Measurements from ENCODE around the gene IQCM. TPM values are rescaled to one million over a fixed set of nuclear protein-coding genes. Genes with fewer than 3 reads are reported as not detected.

The IQCM gene
- polyA plus RNA-seq, 2 of the 4 experiments (the other 2 are of a cell fraction): 0.05 TPM; not detected in 1

GRCh38 chr4:149794352-149794751, 21.3 kb downstream of the IQCM start:
- H3K9me3 ChIP-seq: no peaks in the 10 kb centered on the region
- no peak overlapping the region for H3K4me3 ChIP-seq
- no peak for ATAC-seq
- no peak overlapping the region for H3K27ac ChIP-seq
- ChIA-PET POLR2A (no interaction called here), CTCF (interaction anchor here (0.8 kb wide), 1 partner anchor 377 kb away, joined by 3 read pairs; no protein-coding TSS in a partner anchor)
- 30% methylated on average over 1 of the region's 1 CpG for WGBS (ENCODE audit: missing lambda C conversion rate)
- H3K4me2 ChIP-seq: no peak overlapping the region
- TF ChIP-seq ZNF302 (CRISPR knock-in tag; IDR thresholded peaks at IDR 0.05): no peak
- TF ChIP-seq USF2 (IDR thresholded peaks at IDR 0.05): no peak
- no peak for TF ChIP-seq CHD4 (IDR thresholded peaks at IDR 0.05; ENCODE audit: borderline replicate concordance)
- no peak for TF ChIP-seq REST (IDR thresholded peaks at IDR 0.05)
- TF ChIP-seq HEYL (CRISPR knock-in tag; IDR thresholded peaks at IDR 0.05): no peak
- no peak for TF ChIP-seq RNF2 (IDR thresholded peaks at IDR 0.05; ENCODE audit: borderline replicate concordance, low read depth)
- no peak for TF ChIP-seq ZFP36 (IDR thresholded peaks at IDR 0.05; ENCODE audit: borderline replicate concordance, partially characterized antibody)
- TF ChIP-seq CBX8 (IDR thresholded peaks at IDR 0.05): no peak
- TF ChIP-seq TFCP2L1 (CRISPR knock-in tag; IDR thresholded peaks at IDR 0.05): no peak
- TF ChIP-seq ZSCAN20 (CRISPR knock-in tag; IDR thresholded peaks at IDR 0.05): no peak
- no peak for TF ChIP-seq KDM1A (IDR thresholded peaks at IDR 0.05; ENCODE audit: low read depth)
- no peak for TF ChIP-seq HDAC2 (IDR thresholded peaks at IDR 0.05)
- TF ChIP-seq HMGXB4 (CRISPR knock-in tag; IDR thresholded peaks at IDR 0.05; ENCODE audit: borderline replicate concordance): no peak
- no peak for TF ChIP-seq HOXB13 (CRISPR knock-in tag; IDR thresholded peaks at IDR 0.05; ENCODE audit: low read depth)
- no peak for TF ChIP-seq BHLHE40 (IDR thresholded peaks at IDR 0.05; ENCODE audit: low read depth, low read length)
- no peak for TF ChIP-seq RARB (CRISPR knock-in tag; IDR thresholded peaks at IDR 0.05)
- TF ChIP-seq CHD2 (IDR thresholded peaks at IDR 0.05; ENCODE audit: low read length, partially characterized antibody): no peak
- TF ChIP-seq MAZ (IDR thresholded peaks at IDR 0.05; ENCODE audit: borderline replicate concordance, low read depth, low read length): no peak
- TF ChIP-seq FOSL2 (IDR thresholded peaks at IDR 0.05): no peak
- TF ChIP-seq FOSL2 (CRISPR knock-in tag; IDR thresholded peaks at IDR 0.05): no peak
- no peak for TF ChIP-seq RCOR1 (IDR thresholded peaks at IDR 0.05; ENCODE audit: low read depth, low read length)
- no peak for DNase-seq (ENCODE audit: low read depth in 1 of 2, low spot score in 1 of 2)
- FAIRE-seq: no peak
- no peaks in the 10 kb centered on the region for H3K4me1 ChIP-seq

GRCh38 chr4:149793459-149793858, 22.2 kb downstream of the IQCM start:
- ChIA-PET CTCF (no interaction called here), POLR2A (no interaction called here)
- ATAC-seq: no peak
- Histone ChIP-seq H3K4me1 (no peaks in the 10 kb centered on the region), H3K4me2 (no peak overlapping the region), H3K4me3 (no peak overlapping the region), H3K9me3 (no peaks in the 10 kb centered on the region), H3K27ac (no peak overlapping the region)
- no peak for DNase-seq (ENCODE audit: low read depth in 1 of 2, low spot score in 1 of 2)
- no peak for FAIRE-seq
- TF ChIP-seq JUN (IDR thresholded peaks at IDR 0.05) (no peak), KDM5A (IDR thresholded peaks at IDR 0.05) (no peak), TP53 (CRISPR knock-in tag; IDR thresholded peaks at IDR 0.05) (no peak), MYC (IDR thresholded peaks at IDR 0.05; ENCODE audit: borderline replicate concordance, low read length) (no peak), HOXB13 (CRISPR knock-in tag; IDR thresholded peaks at IDR 0.05; ENCODE audit: low read depth) (no peak), MAFK (IDR thresholded peaks at IDR 0.05; ENCODE audit: partially characterized antibody) (no peak), ZSCAN20 (CRISPR knock-in tag; IDR thresholded peaks at IDR 0.05) (no peak), FOXS1 (CRISPR knock-in tag; IDR thresholded peaks at IDR 0.05) (no peak), ELK1 (IDR thresholded peaks at IDR 0.05; ENCODE audit: low read depth, low read length) (no peak), EHMT2 (IDR thresholded peaks at IDR 0.05; ENCODE audit: low read depth) (no peak), CBX8 (IDR thresholded peaks at IDR 0.05) (no peak), HOXB5 (CRISPR knock-in tag; IDR thresholded peaks at IDR 0.05) (no peak), POLR2A (IDR thresholded peaks at IDR 0.05; ENCODE audit: low read length) (no peak), FOSL2 (IDR thresholded peaks at IDR 0.05) (no peak), FOSL2 (CRISPR knock-in tag; IDR thresholded peaks at IDR 0.05) (no peak), NFE2L2 (conservative IDR thresholded peaks at IDR 0.05; ENCODE audit: low read length) (no peak), POLR2AphosphoS2 (conservative IDR thresholded peaks at IDR 0.05; ENCODE audit: low read length) (no peak), USF2 (IDR thresholded peaks at IDR 0.05) (no peak)

Data from A549 (cell line).